ENCODE results near the gene DNAH2.

DNAH2 gene, protein sequence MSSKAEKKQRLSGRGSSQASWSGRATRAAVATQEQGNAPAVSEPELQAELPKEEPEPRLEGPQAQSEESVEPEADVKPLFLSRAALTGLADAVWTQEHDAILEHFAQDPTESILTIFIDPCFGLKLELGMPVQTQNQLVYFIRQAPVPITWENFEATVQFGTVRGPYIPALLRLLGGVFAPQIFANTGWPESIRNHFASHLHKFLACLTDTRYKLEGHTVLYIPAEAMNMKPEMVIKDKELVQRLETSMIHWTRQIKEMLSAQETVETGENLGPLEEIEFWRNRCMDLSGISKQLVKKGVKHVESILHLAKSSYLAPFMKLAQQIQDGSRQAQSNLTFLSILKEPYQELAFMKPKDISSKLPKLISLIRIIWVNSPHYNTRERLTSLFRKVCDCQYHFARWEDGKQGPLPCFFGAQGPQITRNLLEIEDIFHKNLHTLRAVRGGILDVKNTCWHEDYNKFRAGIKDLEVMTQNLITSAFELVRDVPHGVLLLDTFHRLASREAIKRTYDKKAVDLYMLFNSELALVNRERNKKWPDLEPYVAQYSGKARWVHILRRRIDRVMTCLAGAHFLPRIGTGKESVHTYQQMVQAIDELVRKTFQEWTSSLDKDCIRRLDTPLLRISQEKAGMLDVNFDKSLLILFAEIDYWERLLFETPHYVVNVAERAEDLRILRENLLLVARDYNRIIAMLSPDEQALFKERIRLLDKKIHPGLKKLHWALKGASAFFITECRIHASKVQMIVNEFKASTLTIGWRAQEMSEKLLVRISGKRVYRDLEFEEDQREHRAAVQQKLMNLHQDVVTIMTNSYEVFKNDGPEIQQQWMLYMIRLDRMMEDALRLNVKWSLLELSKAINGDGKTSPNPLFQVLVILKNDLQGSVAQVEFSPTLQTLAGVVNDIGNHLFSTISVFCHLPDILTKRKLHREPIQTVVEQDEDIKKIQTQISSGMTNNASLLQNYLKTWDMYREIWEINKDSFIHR (N-terminal part only)

DNA sequence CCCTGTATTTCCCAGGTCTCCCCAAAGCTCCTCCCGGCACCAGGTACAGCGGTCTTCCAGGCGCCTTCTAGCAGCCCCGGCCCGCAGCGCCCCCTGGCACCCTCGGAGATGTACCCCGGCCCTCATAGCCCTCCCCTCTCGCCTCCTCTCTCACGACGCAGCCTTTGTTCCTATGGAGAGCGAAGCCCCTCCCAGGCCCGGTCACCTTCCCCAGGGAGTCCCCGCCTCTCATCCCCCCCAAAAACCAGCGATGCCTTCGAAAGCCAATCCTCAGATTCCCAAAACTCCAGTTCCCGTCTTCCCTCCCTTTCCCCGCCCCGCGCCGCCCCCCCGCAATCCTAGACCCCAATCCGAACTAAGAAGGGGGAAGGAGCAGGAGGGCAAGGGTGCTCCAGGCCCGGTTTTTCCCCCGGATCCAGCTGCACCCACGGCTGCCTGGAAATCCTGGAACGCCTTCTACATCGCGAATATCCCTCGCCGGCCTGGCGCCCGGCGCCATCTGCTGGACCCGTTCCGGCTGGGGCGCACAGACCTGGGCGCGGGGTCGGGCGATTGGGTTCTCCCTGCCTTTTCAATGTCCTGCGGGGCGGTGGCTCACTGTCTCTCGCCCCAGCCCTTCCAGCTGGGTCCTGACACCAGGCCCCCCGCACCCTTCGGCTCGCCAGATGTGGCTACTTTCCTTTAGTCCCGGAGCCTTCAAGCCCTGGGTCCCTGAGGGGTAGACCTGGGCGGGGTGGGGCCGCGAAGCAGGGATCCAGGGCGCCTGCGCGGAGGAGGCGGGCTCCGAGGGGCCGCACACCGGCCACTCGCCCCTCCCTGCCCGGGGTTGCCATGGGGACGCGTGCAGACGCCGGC, at the start of gene DNAH2:
TSS of gene DNAH2 (plus strand) at position 844 of the 855 bp plus-strand sequence. CDS start 1,991 bp downstream, outside the sequence.
- peak; percentile 63 for DNase-seq (ENCODE audit: low spot score)

DNA sequence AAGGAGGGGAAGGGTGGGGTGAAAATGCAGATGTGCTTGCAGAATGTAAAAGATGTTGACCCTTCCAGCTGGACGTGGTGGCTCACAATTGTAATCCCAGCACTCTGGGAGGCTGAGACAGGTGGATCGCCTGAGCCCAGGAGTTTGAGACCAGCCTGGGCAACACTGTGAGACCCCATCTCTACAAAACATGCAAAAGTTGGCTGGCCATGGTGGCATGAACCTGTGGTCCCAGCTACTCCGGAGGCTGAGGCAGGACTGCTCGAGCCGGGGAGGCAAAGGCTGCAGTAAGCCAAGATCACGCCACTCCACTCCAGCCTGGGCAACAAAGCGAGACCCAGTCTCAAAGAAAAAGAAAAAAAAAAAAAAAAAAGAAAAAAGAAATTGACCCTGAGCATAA, 49.1 kb upstream of the DNAH2 start:
- DNase-seq (ENCODE audit: low spot score) = no peak

DNA sequence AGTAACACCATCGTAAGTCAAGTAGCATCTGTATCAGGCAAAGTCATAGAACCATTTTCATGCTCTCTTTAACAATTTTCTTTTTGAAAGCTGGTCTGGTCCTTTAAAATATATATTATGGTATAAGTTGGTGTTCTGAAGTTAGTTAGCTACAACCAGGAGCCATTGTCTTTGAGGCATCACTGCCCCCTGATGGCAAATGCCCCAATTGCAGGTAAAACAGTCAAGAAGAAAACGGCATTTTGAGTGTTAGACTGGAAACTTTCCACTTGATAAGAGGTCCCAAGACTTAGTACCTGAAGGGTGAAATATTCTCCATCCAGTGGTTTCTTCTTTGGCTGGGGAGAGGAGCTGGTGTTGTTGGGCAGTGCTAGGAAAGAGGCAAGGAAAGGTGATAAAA, 44.3 kb upstream of the DNAH2 start:
- no peak for DNase-seq (ENCODE audit: low spot score)

DNA sequence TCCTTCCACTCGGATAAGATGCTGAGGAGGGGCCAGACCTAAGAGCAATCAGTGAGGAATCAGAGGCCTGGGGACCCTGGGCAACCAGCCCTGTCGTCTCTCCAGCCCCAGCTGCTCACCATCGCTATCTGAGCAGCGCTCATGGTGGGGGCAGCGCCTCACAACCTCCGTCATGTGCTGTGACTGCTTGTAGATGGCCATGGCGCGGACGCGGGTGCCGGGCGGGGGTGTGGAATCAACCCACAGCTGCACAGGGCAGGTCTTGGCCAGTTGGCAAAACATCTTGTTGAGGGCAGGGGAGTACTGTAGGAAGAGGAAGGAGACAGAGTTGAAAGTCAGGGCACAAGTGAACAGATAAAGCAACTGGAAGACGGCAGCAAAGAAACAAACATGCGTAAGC, 42.6 kb upstream of the DNAH2 start:
- no peak for DNase-seq (ENCODE audit: low spot score)

DNA sequence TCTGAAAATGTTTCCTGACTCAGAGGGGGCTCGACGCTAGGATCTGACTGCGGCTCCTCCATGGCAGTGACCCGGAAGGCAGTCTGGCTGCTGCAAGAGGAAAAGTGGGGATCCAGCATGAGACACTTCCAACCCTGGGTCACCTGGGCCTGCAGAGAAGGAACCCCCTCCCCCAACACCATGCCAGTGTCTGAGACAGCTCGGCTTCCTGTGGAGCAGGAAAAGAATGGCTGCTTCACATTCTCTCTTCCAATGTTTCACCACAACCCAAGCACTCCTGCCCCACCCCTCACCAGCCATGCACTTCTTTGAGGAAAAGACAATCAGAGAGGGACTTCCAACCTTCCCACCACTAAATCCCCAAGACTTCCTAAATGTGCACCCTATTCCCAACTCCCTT, 41.0 kb upstream of the DNAH2 start:
- no peak for DNase-seq (ENCODE audit: low spot score)

DNA sequence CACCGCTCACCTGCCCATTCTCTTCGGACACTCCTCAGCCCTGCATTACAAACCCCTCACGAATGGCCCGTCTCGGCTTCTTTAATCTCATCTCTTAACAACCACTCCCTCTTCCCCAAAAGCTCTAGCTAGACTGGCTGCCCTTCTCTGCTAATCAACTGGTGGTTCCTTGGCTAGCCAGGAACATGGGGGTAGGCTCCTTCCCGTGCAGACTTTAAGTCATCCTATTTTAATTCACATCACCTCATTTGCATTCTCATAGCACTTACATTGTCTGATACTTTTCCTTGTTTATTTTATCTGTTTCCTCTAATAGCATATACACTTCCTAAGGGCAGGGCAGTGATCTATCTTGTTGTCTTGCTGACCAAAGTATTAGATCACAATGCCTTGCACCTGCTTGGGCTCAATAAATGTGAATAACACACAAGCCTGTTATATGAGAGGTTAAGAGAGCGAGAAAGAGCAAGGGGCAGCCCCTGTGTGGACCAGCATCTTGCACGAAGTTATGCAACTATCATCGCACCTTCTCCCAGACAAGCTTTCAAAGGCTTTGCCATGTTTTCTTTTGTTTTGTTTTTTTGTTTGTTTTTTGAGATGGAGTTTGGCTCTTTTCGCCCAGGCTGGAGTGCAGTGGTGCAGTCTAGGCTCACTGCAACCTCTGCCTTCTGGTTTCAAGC, 40.0 kb upstream of the DNAH2 start:
- no peak for DNase-seq (ENCODE audit: low spot score)

DNA sequence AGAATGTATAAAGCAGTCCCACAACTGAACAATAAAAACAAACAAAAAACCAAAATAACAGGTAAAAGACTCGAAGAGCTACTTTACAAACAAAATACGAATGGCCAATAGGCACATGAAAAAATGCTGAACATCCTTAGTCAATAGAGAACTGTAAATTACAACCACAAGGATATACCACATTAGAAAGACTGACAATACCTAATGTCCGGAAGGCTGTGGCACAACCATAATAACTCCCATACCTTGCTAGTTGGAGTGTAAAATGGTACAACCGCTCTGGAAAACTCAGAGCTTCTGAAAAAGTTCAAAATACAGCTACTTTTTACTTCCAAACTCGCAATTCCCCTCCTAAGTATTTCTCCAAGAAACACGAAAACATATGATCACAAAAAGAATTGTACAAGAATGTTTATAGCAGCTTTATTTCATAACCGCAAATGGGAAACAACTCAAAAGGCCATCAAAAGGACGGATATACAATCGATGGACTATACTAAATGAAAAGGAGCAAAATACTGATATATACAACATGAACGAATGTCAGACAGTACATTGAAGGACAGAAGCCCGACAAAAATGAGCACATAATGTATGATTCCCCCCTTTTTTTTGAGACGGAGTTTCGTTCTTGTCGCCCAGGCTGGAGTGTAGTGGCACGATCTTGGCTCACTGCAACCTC, 32.6 kb upstream of the DNAH2 start:
- no peak for DNase-seq (ENCODE audit: low spot score)

DNA sequence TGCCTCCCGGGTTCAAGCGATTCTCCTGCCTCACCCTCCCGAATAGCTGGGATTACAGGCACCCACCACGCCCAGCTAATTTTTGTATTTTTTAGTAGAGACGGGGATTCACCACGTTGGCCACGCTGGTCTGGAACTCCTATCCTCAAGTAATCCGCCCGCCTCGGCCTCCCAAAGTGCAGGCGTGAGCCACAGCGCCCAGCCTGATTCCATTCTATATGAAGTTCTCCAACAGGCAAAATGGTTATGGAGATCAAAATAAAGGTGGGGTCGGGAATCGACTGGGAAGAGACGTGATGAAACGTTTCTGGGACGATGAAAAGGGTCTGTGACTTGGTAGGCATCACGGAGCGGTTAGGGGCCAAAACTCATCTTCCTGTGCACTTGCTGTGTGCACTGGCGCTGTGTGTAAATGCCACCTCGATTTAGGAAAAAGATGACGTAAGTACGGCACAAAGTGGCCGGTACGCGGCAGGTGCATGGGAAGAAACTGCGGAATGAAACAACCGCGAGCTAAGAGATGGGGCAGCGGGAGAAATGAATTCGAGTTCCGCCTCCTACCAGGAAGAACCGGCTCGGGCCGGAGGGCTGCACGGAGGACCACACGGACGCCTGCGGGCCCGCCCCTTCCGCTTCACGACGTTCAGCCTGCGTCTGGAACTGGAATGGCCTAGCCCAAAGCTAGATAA, 31.9 kb upstream of the DNAH2 start:
- peak; percentile 97 for DNase-seq (ENCODE audit: low spot score)

DNA sequence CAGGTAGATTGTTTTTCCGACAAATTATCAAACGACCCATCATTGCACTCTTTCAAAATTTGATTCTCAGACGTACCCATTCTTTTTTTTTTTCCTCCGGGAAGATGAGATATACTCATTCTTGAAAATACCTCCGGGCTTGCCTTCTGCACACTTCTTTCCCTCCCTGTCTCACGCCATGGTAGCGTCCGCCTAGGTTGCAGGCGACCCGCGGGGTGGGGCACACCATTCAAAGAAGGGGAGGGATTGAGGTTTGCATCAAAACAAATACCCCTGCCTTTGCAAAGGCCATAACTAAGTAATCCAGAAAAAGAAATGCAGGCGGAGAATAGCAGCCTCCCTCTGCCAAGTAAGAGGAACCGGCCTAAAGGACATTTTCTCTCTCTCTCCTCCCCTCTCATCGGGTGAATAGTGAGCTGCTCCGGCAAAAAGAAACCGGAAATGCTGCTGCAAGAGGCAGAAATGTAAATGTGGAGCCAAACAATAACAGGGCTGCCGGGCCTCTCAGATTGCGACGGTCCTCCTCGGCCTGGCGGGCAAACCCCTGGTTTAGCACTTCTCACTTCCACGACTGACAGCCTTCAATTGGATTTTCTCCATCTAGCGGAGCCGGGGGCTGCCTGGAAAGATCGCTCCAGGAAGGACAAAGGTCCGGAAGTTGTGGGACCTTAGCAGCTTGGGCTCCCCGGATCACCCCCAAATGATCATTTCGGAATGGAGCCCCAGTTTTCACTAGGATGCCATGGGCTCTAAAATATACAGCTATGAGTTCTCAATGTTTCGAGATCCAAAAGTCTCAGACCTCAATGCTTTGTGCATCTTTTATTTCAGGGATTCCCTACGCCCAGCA, 31.1 kb upstream of the DNAH2 start:
- peak; percentile 90 for DNase-seq (ENCODE audit: low spot score)

DNA sequence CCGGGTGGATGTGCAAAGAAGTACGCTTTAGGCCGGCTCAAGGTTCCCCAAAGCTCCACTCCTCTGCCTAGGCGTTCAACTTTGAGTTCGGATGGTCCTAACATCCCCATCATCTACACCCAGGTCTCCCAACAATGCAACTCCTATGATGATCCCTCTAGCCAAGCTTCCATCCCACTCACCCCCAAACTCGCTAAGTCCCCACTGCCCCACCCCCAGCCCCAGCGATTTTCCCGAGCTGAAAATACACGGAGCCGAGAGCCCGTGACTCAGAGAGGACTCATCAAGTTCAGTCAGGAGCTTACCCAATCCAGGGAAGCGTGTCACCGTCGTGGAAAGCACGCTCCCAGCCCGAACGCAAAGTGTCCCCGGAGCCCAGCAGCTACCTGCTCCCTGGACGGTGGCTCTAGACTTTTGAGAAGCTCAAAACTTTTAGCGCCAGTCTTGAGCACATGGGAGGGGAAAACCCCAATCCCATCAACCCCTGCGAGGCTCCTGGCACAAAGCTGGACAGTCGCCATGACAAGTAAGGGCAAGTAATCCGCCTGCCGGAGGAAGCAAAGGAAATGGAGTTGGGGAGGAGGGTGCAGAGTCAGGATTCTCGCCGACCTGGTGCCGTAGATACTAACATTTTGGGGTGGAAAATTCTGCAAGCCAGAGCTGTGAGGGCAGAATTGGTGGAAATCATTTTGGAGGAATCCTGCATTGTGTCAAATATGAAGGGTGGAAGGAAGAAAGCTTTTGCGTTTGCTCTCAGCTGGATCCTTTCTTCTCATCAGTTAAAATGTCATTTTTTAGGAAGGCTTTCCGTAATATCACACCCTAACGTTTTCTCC, 30.3 kb upstream of the DNAH2 start, which contains the start of gene TP53:
TSS of gene TP53 (minus strand) at position 419 of the 836 bp plus-strand sequence. CDS start 10,896 bp downstream, outside the sequence.
- DNase-seq (ENCODE audit: low spot score) = peak; percentile 94

DNA sequence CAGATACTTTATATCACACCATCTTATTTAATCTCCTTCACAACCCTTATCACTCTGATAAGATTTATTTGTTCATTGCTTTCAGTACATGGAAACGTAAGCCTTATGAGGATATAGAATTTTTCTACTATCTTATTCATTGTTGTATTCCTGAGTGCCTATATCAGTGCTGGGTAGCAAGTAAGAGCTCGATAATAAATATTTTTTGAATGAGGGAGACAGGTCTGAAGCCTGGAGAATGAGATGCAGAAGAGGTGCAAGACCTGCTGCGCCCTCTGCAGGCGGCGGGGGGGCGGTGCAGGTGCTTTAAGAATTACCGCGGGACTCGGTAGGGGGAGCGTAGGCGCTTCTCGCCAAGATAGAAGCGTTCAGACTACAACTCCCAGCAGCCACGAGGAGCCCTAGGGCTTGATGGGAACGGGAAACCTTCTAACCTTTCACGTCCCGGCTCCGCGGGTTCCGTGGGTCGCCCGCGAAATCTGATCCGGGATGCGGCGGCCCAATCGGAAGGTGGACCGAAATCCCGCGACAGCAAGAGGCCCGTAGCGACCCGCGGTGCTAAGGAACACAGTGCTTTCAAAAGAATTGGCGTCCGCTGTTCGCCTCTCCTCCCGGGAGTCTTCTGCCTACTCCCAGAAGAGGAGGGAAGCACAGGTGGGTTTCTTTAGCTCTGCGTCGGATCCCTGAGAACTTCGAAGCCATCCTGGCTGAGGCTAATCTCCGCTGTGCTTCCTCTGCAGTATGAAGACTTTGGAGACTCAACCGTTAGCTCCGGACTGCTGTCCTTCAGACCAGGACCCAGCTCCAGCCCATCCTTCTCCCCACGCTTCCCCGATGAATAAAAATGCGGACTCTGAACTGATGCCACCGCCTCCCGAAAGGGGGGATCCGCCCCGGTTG, 29.4 kb upstream of the DNAH2 start, which contains the start of gene WRAP53:
TSS of gene WRAP53 (plus strand) at position 570 of the 900 bp plus-strand sequence. CDS start at position 742, 172 bp downstream.
- peak; percentile 98 for DNase-seq (ENCODE audit: low spot score)

DNA sequence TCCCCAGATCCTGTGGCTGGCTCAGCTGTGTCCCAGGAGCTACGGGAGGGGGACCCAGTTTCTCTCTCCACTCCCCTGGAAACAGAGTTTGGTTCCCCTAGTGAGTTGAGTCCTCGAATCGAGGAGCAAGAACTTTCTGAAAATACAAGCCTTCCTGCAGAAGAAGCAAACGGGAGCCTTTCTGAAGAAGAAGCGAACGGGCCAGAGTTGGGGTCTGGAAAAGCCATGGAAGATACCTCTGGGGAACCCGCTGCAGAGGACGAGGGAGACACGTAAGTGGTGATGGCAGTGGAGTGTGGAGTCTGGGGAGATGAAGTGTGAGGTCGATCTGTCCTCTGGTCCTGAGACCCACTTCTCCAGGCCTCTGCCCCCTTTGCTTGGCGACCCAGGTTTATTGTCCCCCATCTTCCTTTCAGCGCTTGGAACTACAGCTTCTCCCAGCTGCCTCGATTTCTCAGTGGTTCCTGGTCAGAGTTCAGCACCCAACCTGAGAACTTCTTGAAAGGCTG, 28.7 kb upstream of the DNAH2 start:
- DNase-seq (ENCODE audit: low spot score) = no peak

DNA sequence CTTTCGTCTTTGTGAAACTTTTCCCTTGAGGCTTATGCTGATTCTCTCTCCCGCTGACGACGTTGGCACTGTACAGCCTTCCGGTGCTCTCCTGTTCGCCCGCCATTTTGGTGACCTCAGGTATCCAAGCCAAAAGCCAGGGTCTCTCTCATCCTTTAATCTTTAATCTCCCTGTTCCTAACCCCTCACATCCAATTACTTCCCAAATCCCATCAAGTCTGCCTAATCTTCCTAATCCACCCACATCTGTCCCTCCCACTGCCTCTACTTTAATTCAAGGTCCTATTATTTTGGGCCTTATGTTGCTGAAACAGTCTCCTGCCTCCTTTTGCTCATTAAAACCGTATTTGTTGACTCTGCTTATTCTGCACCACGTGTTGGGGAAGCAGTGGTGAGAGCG, 22.0 kb upstream of the DNAH2 start:
- no peak for DNase-seq (ENCODE audit: low spot score)

DNA sequence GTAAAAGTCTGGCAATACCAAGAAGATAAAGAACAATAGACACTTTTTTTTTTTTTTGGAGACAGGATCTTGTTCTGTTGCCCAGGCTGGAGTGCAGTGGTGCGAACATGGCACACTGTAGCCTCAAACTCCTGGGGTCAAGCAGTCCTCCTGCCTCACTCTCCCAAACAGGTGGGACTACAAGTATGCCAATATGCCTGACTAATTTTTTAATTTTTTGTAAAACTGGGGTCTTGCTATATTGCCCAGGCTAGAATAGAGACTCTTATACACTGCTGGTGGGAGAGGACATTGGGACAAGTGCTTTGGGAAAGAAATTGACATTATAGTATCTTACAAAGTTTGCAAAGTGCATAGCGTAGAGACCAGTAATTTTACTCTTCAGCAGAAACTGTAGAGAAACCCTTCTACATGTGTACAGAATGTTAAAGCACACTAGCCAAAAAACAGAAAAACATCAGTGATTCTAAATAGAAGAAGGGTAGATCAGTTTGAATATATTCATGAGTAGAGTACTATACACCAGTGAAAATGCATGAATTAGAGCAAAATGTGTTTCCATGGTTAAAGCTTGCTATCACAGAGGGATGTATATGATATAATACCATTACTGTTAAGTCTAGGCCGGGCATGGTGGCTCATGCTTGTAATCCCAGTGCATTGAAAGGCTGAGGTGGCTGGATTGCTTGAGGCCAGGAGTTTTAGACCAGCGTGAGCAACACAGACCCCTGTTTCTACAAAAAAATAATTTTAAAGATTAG, 19.5 kb upstream of the DNAH2 start:
- no peak for DNase-seq (ENCODE audit: low spot score)

DNA sequence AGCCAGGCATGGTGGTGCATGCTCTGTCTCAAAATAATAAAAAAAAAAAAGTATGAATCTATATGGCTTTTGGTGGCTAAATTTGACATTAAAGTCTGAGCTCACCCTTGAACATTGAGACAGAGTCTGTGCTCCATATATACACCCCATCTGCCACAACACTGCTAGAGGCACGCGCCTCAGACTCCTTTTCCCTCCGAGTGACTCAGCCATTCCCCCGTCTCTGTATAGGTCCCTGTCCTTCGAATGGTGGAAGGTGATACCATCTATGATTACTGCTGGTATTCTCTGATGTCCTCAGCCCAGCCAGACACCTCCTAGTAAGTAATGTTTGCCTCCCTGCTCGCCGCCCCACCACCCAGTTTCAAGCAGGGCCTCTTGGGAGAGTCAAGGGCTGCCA, 17.0 kb upstream of the DNAH2 start:
- no peak for DNase-seq (ENCODE audit: low spot score)

DNA sequence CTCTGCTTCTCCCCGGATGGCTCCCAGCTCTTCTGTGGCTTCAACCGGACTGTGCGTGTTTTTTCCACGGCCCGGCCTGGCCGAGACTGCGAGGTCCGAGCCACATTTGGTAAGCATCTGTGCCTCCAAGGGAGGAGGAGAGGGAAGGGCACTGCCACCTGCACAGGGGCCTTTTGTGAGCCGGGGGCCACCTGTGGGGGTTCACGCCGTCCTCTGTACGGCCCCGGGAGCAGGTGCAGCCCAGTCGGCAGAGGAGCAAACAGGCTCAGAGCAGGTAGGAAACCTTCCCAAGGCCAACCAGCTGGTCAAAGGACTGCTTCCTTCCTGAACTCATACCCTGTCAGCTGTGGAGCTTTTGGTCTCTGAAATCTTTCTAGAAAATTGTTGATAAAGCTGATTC, 15.9 kb upstream of the DNAH2 start:
- no peak for DNase-seq (ENCODE audit: low spot score)
